Calu3 (cell line): Measurements from ENCODE around the gene DNASE1L1. TPM values are rescaled to one million over a fixed set of nuclear protein-coding genes. Genes with fewer than 3 reads are reported as not detected.

ENCODE experiments used
- Bru-seq: library from RNA; stranded (reverse); fragments of 400-500 nt; gene quantifications from one replicate; lab custom pipeline; 2021; lab: Mats Ljungman, UMichigan
- BruChase-seq, 2 experiments: library from RNA; stranded (reverse); fragments of 400-500 nt; gene quantifications; one replicate each; lab custom pipeline; 2021; lab: Mats Ljungman, UMichigan
- BruUV-seq: library from RNA; stranded (reverse); fragments of 400-500 nt; replicated peaks from 2 replicates; lab custom pipeline; 2021; lab: Mats Ljungman, UMichigan
- CTCF ChIA-PET: fragments of 300-600 bp; sonication (Branson Sonifier 250); formaldehyde crosslinking; loops from one replicate; lab custom pipeline; 2022; ENCODE audit warnings: antibody characterized with exemption; lab: Charles Lee
- DNase-seq: peaks from one replicate; pipeline ENCODE4 v3.0.0; 2022
- H3K27ac Mint-ChIP-seq: one replicate; pipeline ENCODE4 v1.8.0; 2022; ENCODE audit warnings: mixed read lengths; ENCODE audit not compliant: unreplicated experiment
- H3K27me3 Mint-ChIP-seq: one replicate; pipeline ENCODE4 v1.8.0; 2022; ENCODE audit warnings: mixed read lengths; ENCODE audit not compliant: unreplicated experiment
- H3K36me3 Mint-ChIP-seq: one replicate; pipeline ENCODE4 v1.8.0; 2022; ENCODE audit warnings: mild to moderate bottlenecking, moderate library complexity, mixed read lengths; ENCODE audit not compliant: insufficient read depth, unreplicated experiment
- H3K4me1 Mint-ChIP-seq: one replicate; pipeline ENCODE4 v1.8.0; 2022; ENCODE audit warnings: mild to moderate bottlenecking, low read depth, mixed read lengths; ENCODE audit not compliant: unreplicated experiment
- H3K4me3 Mint-ChIP-seq: one replicate; pipeline ENCODE4 v1.8.0; 2022; ENCODE audit warnings: mild to moderate bottlenecking, low read depth, moderate library complexity, mixed read lengths; ENCODE audit not compliant: unreplicated experiment
- H3K9me3 Mint-ChIP-seq: one replicate; pipeline ENCODE4 v1.8.0; 2022; ENCODE audit warnings: low read depth, mixed read lengths; ENCODE audit not compliant: unreplicated experiment
- intact Hi-C: fragments of 100-400 bp; cut with micrococcal nuclease; formaldehyde crosslinking; loops from one replicate; pipeline ENCODE4 v1.10.0; 2022; ENCODE audit not compliant: unreplicated experiment
- long read RNA-seq: library from polyadenylated mRNA; stranded (forward); transcript quantifications from one replicate; pipeline ENCODE4 v2.0.0, GENCODE V29; 2022
- total RNA-seq: library from RNA; stranded (reverse); gene quantifications from 2 replicates; pipeline ENCODE4 v1.2.3, GENCODE V29; 2022
- TF ChIP-seq, protein P1 (sequence below): fragments of 200-600 bp; IDR thresholded peaks from one replicate; pipeline ENCODE4 v1.8.0; 2022; ENCODE audit warnings: antibody characterized with exemption; ENCODE audit not compliant: unreplicated experiment

DNASE1L1 gene, protein sequence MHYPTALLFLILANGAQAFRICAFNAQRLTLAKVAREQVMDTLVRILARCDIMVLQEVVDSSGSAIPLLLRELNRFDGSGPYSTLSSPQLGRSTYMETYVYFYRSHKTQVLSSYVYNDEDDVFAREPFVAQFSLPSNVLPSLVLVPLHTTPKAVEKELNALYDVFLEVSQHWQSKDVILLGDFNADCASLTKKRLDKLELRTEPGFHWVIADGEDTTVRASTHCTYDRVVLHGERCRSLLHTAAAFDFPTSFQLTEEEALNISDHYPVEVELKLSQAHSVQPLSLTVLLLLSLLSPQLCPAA
- 28.8 and 30.6 TPM in 2 replicates for total RNA-seq
- percentile 52 among the genes with signal in this experiment for Bru-seq, nascent RNA
- BruChase-seq, experiment 1, labeled RNA remaining after a 6-hour chase = percentile 66 among the genes with signal in this experiment
- BruChase-seq, experiment 2, labeled RNA remaining after a 2-hour chase = percentile 58 among the genes with signal in this experiment
- long read RNA-seq, transcript DNASE1L1-203 (8 exons, 2,110 nt) = major isoform, 10 of 20 reads
- long read RNA-seq, partial matches to known transcripts = 0 of 20 reads
- long read RNA-seq, other reads (novel, unspliced or antisense) = 7 of 20 reads

DNA sequence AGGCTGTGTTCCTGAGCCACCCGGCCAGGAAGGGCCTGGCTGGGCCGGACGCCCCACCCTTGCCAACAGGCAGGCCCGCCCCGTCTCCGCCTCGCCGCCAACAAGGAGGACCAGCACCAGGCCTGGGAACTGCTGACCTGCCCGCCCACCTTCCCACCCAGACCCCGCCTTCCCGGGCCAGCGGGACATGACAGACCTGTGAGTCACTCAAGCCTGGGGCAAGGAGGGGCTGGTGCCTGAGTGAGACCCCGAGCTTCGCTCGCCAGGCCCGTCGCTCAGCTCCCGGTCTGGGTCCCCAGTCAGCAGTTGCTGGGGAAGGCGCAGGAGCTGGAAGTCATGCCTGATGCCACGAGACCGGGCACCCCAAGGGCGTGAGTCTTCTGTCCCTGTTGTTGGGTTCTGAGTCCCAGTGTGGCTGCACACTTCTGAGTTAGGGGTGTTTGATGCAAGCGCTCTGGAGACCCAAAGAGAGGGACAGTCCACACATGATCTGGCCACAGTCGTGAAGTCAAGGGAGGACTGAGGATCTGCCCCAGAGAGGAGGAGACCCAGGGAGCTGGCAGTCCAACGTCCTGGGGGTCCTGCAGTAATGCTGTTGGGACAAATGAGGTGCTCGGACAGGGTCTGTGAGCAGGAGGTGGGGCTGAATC is at the start of gene DNASE1L1:
TSS of gene DNASE1L1 (minus strand) at position 33 of the 650 bp plus-strand sequence. CDS start 3,686 bp downstream, outside the sequence.
- intact Hi-C loops = loop anchor here (5.0 kb wide), 1 partner anchor 83 kb away; the partner anchor contains the start of gene SLC10A3
- H3K27ac Mint-ChIP-seq = peak within 1 kb of the TSS; percentile 72
- no peaks in the 10 kb centered on the region for H3K27me3 Mint-ChIP-seq
- no TSS peak for BruUV-seq
- peak within 1 kb of the TSS; percentile 81 for H3K4me3 Mint-ChIP-seq
- H3K36me3 Mint-ChIP-seq = peaks cover 56% of the 10 kb centered on the region
- H3K4me1 Mint-ChIP-seq = peaks cover 19% of the 10 kb centered on the region
- peak; percentile 95 for DNase-seq
- CTCF ChIA-PET = interaction anchor here (1.0 to 2.0 kb wide), 2 partner anchors 14 to 36 kb away, joined by 3 to 7 read pairs; no protein-coding TSS in a partner anchor
- no peaks in the 10 kb centered on the region for H3K9me3 Mint-ChIP-seq
- TF ChIP-seq, protein P1, sequence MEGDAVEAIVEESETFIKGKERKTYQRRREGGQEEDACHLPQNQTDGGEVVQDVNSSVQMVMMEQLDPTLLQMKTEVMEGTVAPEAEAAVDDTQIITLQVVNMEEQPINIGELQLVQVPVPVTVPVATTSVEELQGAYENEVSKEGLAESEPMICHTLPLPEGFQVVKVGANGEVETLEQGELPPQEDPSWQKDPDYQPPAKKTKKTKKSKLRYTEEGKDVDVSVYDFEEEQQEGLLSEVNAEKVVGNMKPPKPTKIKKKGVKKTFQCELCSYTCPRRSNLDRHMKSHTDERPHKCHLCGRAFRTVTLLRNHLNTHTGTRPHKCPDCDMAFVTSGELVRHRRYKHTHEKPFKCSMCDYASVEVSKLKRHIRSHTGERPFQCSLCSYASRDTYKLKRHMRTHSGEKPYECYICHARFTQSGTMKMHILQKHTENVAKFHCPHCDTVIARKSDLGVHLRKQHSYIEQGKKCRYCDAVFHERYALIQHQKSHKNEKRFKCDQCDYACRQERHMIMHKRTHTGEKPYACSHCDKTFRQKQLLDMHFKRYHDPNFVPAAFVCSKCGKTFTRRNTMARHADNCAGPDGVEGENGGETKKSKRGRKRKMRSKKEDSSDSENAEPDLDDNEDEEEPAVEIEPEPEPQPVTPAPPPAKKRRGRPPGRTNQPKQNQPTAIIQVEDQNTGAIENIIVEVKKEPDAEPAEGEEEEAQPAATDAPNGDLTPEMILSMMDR = no peak

DNA sequence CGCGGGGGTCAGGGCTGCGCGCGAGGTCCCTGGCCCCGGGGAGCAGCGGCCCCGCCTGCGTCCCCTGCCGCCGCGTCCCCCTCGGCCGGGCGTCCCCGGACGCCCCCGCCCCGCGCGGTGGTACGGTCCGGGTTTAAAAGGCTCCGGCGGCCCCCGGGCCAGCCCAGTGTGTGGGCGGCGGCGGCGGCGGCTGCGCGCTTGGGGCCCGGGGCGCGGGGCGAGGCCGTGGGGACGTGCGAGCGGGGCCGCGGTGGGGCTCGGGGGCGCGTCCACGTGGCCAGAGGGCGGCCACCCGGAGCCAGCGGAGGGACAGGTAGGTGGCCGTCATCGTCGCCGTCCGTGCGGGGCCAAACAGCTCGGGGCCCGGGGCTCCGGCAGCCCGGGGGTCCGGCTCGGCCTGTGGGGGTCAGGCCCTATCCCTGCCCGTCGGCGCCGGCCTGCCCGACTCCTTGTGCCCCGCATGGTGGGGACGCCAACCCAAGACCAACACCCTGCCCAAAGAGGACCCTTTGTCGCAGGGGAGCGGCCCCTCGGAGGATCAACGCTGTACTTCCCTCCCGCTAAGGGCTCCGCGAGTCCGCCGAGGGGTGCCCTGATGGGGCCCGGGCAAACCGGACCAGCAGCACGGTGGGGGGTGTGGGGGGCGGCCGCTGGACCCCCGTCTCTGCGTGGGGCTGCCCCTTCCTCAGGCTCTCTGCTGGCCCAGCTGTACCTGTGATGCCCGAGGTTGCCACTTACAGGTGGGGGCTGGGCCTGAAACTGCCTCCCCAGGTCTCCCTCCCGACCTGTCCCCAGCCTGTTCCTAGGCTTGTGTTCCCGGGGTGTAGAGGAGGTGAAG is 49.3 kb upstream of the DNASE1L1 start, which contains the start of gene PLXNA3:
TSS of gene PLXNA3 (plus strand) at position 166 of the 838 bp plus-strand sequence. CDS start 1,903 bp downstream, outside the sequence.
- no peaks in the 10 kb centered on the region for H3K9me3 Mint-ChIP-seq
- peaks cover 17% of the 10 kb centered on the region for H3K4me1 Mint-ChIP-seq
- BruUV-seq = TSS peak; percentile 32
- peaks cover 39% of the 10 kb centered on the region for H3K36me3 Mint-ChIP-seq
- CTCF ChIA-PET = interaction anchor here (1.3 kb wide), 1 partner anchor 90 kb away, joined by 3 read pairs; no protein-coding TSS in a partner anchor
- intact Hi-C loops = no loop called here
- DNase-seq = peak; percentile 74
- H3K27me3 Mint-ChIP-seq = no peaks in the 10 kb centered on the region
- H3K4me3 Mint-ChIP-seq = peak within 1 kb of the TSS; percentile 87
- peak within 1 kb of the TSS; percentile 98 for H3K27ac Mint-ChIP-seq
- TF ChIP-seq, protein P1 = no peak

DNA sequence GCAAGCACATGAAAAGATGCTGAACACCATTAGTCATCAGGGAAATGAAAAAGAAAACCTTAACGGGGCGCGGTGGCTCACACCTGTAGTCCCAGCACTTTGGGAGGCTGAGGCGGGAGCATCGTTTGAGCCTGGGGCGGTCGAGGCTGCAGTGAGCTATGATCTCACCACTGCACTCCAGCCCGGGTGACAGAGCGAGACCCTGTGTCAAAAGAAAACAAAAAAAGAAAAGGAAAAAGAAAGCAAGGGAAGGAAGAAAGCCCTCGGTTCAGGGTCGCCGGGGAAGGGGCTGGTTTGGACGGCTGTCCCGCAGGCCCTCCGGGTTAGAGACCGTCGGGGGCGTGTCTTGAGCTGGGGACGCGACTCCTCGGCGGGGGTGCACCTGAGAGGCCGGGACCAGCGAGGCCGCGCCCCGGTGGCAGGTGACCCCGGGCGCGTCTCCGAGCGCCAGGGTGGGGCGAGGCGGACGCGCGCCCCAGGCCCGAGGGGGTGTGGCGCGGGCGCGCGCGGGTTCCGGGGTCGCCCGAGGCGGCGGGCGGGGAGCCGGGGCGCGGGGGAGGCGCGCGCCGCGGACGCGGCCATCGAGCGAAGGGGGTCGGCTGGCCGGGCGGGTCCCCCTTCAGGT is 48.5 kb upstream of the DNASE1L1 start:
- BruUV-seq = no TSS peak
- H3K4me1 Mint-ChIP-seq = peaks cover 17% of the 10 kb centered on the region
- peaks cover 43% of the 10 kb centered on the region for H3K36me3 Mint-ChIP-seq
- no peaks in the 10 kb centered on the region for H3K9me3 Mint-ChIP-seq
- CTCF ChIA-PET = no interaction called here
- peak; percentile 68 for DNase-seq
- intact Hi-C loops = no loop called here
- TF ChIP-seq, protein P1 = no peak
- no peaks in the 10 kb centered on the region for H3K27me3 Mint-ChIP-seq
- peak overlapping the region; percentile 87 for H3K4me3 Mint-ChIP-seq
- H3K27ac Mint-ChIP-seq = peak overlapping the region; percentile 98
